Left forelimb (tissue), 1 donor: ENCODE results near the gene CALML4.

Source experiments
- DNase-seq: peaks from one replicate; pipeline ENCODE4 v3.0.0-alpha.2; 2018; ENCODE audit warnings: low spot score

CALML4 gene

GRCh38 chr15:68145706-68146105, 59.4 kb downstream of the CALML4 start:
- DNase-seq, result no peak

GRCh38 chr15:68143785-68144184, 61.3 kb downstream of the CALML4 start:
- DNase-seq, result no peak

DNA sequence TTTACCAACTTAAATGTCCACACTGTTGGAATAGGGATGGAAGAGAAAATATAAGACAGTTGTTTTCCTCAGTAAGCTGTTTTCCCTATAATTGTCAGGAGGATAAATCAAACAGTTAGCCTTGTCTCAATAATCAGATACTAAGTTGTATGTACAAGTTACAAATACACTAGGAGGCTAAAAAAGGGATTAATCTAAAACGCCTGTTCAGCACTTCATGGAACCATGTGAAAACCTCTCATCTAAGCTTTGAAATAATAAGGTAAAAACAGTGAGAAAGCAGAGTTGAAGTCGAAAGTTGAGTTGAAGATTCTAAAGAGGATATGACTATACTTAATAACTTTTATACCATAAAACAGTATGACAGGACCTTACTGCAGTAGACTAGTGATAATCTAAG, 62.0 kb downstream of the CALML4 start:
- no peak for DNase-seq
